ENCODE results near the gene TBC1D32. TPM values are rescaled to one million over a fixed set of nuclear protein-coding genes. Genes with fewer than 3 reads are reported as not detected.
A peak's percentile ranks its signal among the peaks of the same experiment; 100 is the strongest.
"Not testable (repeated sequence)": the region's sequence is repeated elsewhere in the genome, so short reads cannot be mapped to it uniquely, and the experiment has no call there.

The TBC1D32 gene
- total RNA-seq, 1 experiment from 2014 or later: 6.2 TPM

DNA sequence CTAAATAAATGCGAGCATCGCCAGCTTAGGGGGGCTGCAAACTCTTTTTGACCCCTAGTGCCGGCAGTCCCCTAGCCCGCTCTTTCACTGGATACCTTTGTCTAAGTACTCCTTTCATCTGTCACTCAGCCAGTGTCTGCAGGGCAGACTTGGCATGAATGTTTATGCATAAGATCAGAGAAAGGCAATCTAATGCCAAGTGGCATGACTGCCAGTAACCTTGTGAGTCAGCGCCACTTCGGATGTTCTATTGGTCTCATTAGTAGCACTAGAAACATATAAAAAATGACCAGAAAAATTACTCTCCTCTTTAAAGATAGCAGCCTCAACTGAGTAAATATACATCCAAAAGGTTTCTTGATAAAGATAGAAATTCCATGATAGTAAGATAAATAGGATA is 192.2 kb downstream of the TBC1D32 start:
- no peak for DNase-seq (ENCODE audit: extremely low read depth, low read depth)

GRCh38 chr6:121135425-121135824 is 198.9 kb downstream of the TBC1D32 start:
- DNase-seq (ENCODE audit: extremely low read depth, low read depth): no peak

- DNase-seq (ENCODE audit: extremely low read depth, low read depth): no peak
Measured at GRCh38 chr6:121134922-121135321, 199.4 kb downstream of the TBC1D32 start.

GRCh38 chr6:121124600-121124999 is 209.7 kb downstream of the TBC1D32 start:
- DNase-seq (ENCODE audit: extremely low read depth, low read depth): no peak

- DNase-seq (ENCODE audit: extremely low read depth, low read depth): no peak
Measured at GRCh38 chr6:121112356-121112755, 221.9 kb downstream of the TBC1D32 start.

DNA sequence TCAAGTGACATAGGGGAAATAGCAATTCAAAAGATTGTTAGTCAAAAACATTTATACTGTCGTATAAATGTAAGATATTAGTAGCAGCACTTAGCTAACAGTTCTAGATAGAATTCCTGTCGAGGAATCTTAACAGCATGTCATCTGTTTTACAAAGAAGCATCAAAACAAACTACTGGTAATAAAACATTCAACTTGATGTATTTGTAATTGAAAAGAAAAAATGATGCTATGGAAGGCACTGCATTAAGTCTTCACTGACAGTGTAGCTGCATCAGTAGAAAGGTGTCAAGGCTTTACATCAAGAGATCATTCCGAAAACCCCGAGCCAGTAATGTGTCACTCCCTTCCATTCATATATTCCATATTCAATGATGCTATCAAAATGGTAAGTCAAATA is 223.5 kb downstream of the TBC1D32 start:
- no peak for DNase-seq (ENCODE audit: extremely low read depth, low read depth)

- no peak for DNase-seq (ENCODE audit: extremely low read depth, low read depth)
Measured at GRCh38 chr6:121106962-121107361, 227.3 kb downstream of the TBC1D32 start.

- DNase-seq (ENCODE audit: extremely low read depth, low read depth): no peak
Measured at GRCh38 chr6:121105461-121105860, 228.8 kb downstream of the TBC1D32 start.

GRCh38 chr6:121093928-121094327 is 240.4 kb downstream of the TBC1D32 start:
- DNase-seq (ENCODE audit: extremely low read depth, low read depth): no peak

DNA sequence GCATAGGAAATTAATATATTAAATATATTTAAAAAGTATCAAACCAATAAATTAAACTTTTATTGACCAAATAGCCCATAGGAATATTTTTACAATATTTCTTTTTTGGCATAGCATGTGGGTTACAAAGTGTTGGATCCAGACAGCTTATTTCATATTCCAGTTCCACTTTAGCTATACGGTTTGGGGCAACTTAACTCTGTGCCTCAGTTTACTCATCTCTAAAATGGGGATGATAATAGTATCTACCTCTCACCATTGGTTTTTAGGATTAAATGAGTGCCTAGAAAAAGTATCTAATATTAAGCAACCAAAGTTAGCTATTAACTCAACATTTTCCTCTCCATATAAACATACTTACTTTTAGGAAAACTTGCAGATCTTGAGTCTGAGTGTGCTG is 243.8 kb downstream of the TBC1D32 start:
- no peak for DNase-seq (ENCODE audit: extremely low read depth, low read depth)

GRCh38 chr6:121086876-121087275 is 247.4 kb downstream of the TBC1D32 start:
- DNase-seq (ENCODE audit: extremely low read depth, low read depth): no peak

- no peak for DNase-seq (ENCODE audit: extremely low read depth, low read depth)
Measured at GRCh38 chr6:121076119-121076518, 258.2 kb downstream of the TBC1D32 start.

GRCh38 chr6:121068749-121069148 is 265.5 kb downstream of the TBC1D32 start:
- DNase-seq (ENCODE audit: extremely low read depth, low read depth): not testable (repeated sequence)

- DNase-seq (ENCODE audit: extremely low read depth, low read depth): no peak
Measured at GRCh38 chr6:121067381-121067780, 266.9 kb downstream of the TBC1D32 start.

DNA sequence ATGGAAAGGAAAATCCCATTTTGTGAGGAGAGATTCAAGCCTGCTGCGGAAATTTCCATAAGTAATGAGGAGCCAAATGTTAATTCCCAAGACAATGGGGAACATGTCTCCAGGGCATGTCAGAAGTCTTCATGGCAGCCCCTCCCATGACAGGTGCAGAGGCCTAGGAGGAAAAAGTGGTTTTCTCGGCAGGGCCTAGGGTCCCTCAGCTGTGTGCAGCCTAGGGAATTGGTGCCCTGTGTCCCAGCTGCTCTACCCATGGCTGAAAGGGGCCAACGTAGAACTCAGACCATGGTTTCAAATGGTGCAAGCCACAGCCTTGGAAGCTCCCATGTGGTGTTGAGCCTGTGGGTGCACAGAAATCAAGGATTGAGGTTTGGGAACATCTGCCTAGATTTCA is 269.9 kb downstream of the TBC1D32 start:
- DNase-seq (ENCODE audit: extremely low read depth, low read depth): no peak

GRCh38 chr6:121055572-121056163 is 278.6 kb downstream of the TBC1D32 start:
- DNase-seq (ENCODE audit: extremely low read depth, low read depth): peak; percentile 39

GRCh38 chr6:121048593-121048992 is 285.7 kb downstream of the TBC1D32 start:
- DNase-seq (ENCODE audit: extremely low read depth, low read depth): not testable (repeated sequence)

GRCh38 chr6:121044905-121045304 is 289.4 kb downstream of the TBC1D32 start:
- not testable (repeated sequence) for DNase-seq (ENCODE audit: extremely low read depth, low read depth)

DNA sequence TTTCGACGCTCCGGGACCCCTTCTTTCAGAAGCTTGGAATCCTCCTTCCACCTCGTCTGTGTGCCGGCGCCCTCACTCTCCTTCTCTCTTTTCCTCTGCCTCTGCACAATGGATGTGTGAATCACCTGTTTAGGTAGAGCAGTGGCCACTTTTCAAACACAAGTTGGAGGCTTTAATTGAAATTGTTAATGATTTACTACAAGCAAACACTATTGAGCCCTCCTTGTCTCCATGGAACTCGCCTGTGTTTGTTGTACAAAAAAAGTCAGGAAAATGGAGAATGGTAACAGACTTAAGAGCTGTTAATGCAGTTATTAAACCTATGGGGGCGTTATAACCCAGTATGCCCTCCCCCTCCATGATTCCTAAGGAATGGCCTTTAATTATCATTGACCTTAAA is 290.6 kb downstream of the TBC1D32 start:
- DNase-seq (ENCODE audit: extremely low read depth, low read depth): not testable (repeated sequence)

DNA sequence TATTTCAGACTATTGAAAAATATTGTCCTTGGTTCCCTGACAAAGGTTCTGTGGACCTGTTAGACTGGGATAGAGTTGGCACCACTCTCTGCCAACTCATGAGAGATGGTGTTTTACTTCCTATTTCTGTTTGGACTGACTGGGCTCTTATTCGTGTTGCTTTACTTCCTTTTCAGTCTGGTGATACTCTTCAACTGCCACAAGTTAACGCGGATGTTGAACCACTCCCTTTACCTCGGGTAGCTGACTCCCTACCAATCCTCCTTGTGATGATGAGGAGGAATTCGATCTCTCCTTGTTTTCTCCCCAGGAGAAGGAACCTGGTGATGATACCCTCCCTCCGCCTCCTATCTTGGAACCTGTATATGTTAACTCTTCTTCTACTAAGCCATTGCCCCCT is 291.1 kb downstream of the TBC1D32 start:
- DNase-seq (ENCODE audit: extremely low read depth, low read depth): not testable (repeated sequence)

GRCh38 chr6:121042766-121043165 is 291.5 kb downstream of the TBC1D32 start:
- DNase-seq (ENCODE audit: extremely low read depth, low read depth): no peak

DNA sequence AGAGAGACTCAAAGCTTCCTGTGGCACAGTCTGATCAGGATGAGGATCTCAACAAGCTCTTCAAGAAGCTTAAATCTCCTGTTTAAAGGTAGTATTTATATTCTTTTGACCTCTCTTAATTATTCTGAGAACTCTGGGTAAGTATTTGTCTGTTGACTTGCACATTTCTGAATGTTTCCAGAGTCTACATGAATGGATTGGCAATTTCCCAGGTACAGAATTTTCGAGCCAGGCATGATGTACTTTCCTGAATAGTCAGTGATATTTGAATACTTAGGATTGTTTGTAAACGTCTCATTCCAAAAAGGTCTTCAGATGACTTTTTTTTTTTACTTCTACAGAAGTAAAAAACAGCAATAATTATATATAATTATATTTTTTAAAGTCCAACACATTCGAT is 293.4 kb downstream of the TBC1D32 start:
- no peak for DNase-seq (ENCODE audit: extremely low read depth, low read depth)

DNA sequence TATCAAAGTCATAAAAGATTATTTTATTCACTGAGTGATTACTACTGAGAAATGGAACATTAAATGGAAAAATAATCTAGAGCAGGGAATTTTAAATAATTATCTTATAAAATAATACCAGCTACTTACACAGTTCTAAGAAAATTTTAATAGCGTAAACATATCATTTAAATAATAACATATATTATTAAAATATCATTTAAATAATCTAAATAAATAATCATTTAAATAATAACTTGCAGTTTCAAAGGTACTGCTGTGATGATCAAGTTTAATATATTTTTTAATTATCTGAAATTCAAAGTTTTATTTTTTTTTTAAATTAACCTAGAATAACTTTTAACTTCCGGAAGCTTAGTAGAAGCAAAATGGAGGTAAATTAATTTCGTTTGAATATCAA is 301.2 kb downstream of the TBC1D32 start:
- DNase-seq (ENCODE audit: extremely low read depth, low read depth): no peak
